K562 (cell line): ENCODE measurements around the gene HLA-DPA1. TPM values are rescaled to one million over a fixed set of nuclear protein-coding genes. Genes with fewer than 3 reads are reported as not detected.
A peak's percentile ranks its signal among the peaks of the same experiment; 100 is the strongest.

Experiments
- ATAC-seq: fragments of 200-7000 bp; cut with Tn5 transposase; 3 replicates; pipeline ENCODE4 v1.9.1; 2020; ENCODE audit warnings: moderate library complexity
- BruUV-seq: library from RNA; stranded (reverse); fragments of 400-500 nt; replicated peaks from 2 replicates; lab custom pipeline; 2021; lab: Mats Ljungman, UMichigan
- CTCF ChIA-PET: fragments of 300-600 bp; formaldehyde crosslinking; extraction: SDS; loops from one replicate; lab custom pipeline; 2021; ENCODE audit warnings: low intra/inter-chr PET ratio; lab: Yijun Ruan, JAX
- POLR2A ChIA-PET: fragments of 300-600, 350-650 bp; sonication (Branson Sonifier 250); formaldehyde crosslinking; extraction: SDS; loops from one replicate; lab custom pipeline; 2021; ENCODE audit warnings: antibody characterized with exemption, inconsistent platforms; lab: Yijun Ruan, JAX
- DNase-seq, 4 experiments: peaks; one replicate each; pipeline versions ENCODE4 v3.0.0 to v3.0.0-alpha.2; 2011 to 2018; ENCODE audit warnings: low spot score in 3 of 4, mixed read lengths in 3 of 4; ENCODE audit errors: extremely low read depth in 1 of 4
- FAIRE-seq: peaks from 2 replicates; lab custom pipeline; 2011; peaks lifted over from hg19 to GRCh38; lab: Jason Lieb, UNC
- H2AFZ ChIP-seq: 2 replicates; pipeline ENCODE4 v1.6.0; 2011; ENCODE audit warnings: low read depth, low read length, control low read depth, inconsistent platforms
- H3K27ac ChIP-seq: fragments of 200-600 bp; 3 replicates; pipeline ENCODE4 v1.8.0; 2011; ENCODE audit warnings: low read depth, mild to moderate bottlenecking, control low read depth, inconsistent platforms, low read length, moderate library complexity, mixed read lengths; ENCODE audit errors: extremely low read depth
- H3K27me3 ChIP-seq, 2 experiments: fragments of 300-600 bp in 1 of 2; 2 replicates in 1 of 2; 3 replicates in 1 of 2; pipeline versions ENCODE4 v1.6.0 to v1.8.0; 2011; ENCODE audit warnings: inconsistent platforms in 2 of 2, low read length in 2 of 2, mild to moderate bottlenecking in 1 of 2, mixed read lengths in 1 of 2, moderate library complexity in 1 of 2; ENCODE audit not compliant: control insufficient read depth in 2 of 2, insufficient read depth in 2 of 2
- H3K36me3 ChIP-seq: fragments of 300-600 bp; 3 replicates; pipeline ENCODE4 v1.8.0; 2011; ENCODE audit warnings: mild to moderate bottlenecking, low read length, inconsistent platforms; ENCODE audit not compliant: control insufficient read depth, insufficient read depth
- H3K4me1 ChIP-seq, 2 experiments: fragments of 200-600 bp in 1 of 2; replicated peaks in 1 of 2; 2 replicates in 1 of 2; 3 replicates in 1 of 2; pipeline versions ENCODE4 v1.5.1 to v1.8.0; 2011; ENCODE audit warnings: inconsistent platforms in 2 of 2, low read length in 2 of 2, mild to moderate bottlenecking in 1 of 2, mixed read lengths in 1 of 2, moderate library complexity in 1 of 2; ENCODE audit not compliant: control insufficient read depth in 2 of 2, insufficient read depth in 2 of 2
- H3K4me2 ChIP-seq: 2 replicates; pipeline ENCODE4 v1.6.1; 2011; ENCODE audit warnings: low read length, control low read depth, inconsistent platforms, mixed read lengths; ENCODE audit not compliant: insufficient read depth
- H3K4me3 ChIP-seq: fragments of 200-600 bp; sonication (generic), shearing (Covaris generic); 2 replicates; pipeline ENCODE4 v1.5.1; 2016; ENCODE audit warnings: control low read depth, inconsistent platforms
- H3K79me2 ChIP-seq: fragments of 200-600 bp; 3 replicates; pipeline ENCODE4 v1.8.0; 2011; ENCODE audit warnings: low read length, inconsistent platforms; ENCODE audit not compliant: control insufficient read depth, insufficient read depth
- H3K9ac ChIP-seq, 2 experiments: 2 replicates each; pipeline versions ENCODE4 v1.6.0 to v1.6.1; 2011; ENCODE audit warnings: low read depth in 2 of 2, low read length in 2 of 2, control low read depth in 1 of 2, inconsistent platforms in 1 of 2, mild to moderate bottlenecking in 1 of 2, mixed read lengths in 1 of 2; ENCODE audit not compliant: insufficient read depth in 1 of 2
- H3K9me1 ChIP-seq: one replicate; pipeline ENCODE4 v1.6.0; 2011; ENCODE audit warnings: inconsistent platforms, mild to moderate bottlenecking, low read length, moderate library complexity; ENCODE audit not compliant: control insufficient read depth, insufficient read depth
- H3K9me3 ChIP-seq: replicated peaks from 2 replicates; pipeline ENCODE4 v1.5.1; 2011; ENCODE audit warnings: low read depth, low read length, inconsistent platforms; ENCODE audit not compliant: control insufficient read depth, insufficient read depth
- H4K20me1 ChIP-seq: replicated peaks from 2 replicates; pipeline ENCODE4 v1.6.1; 2011; ENCODE audit warnings: low read length, inconsistent platforms, mixed read lengths; ENCODE audit not compliant: control insufficient read depth, insufficient read depth
- CCNT2 ChIP-seq: IDR thresholded peaks from 2 replicates; pipeline ENCODE4 v1.6.1; 2011; ENCODE audit warnings: borderline replicate concordance, low read depth, mild to moderate bottlenecking, moderate library complexity, mixed read lengths, low read length; ENCODE audit not compliant: insufficient read length; ENCODE audit errors: extremely low read depth
- CREB1 ChIP-seq, 2 experiments: sonication (generic) in 1 of 2; formaldehyde crosslinking in 1 of 2; IDR thresholded peaks; 2 replicates each; pipeline versions ENCODE4 v1.6.1 to v1.8.0; 2012 to 2022; ENCODE audit warnings: inconsistent platforms in 1 of 2, mild to moderate bottlenecking in 1 of 2, missing genetic modification reagents in 1 of 2, moderate library complexity in 1 of 2
- ESRRA ChIP-seq: fragments of 450-650 bp; IDR thresholded peaks from 2 replicates; pipeline ENCODE4 v1.6.1; 2014; ENCODE audit warnings: low read depth, mild to moderate bottlenecking, moderate library complexity, borderline replicate concordance
- FOXP4 ChIP-seq: sonication (generic); formaldehyde crosslinking; IDR thresholded peaks from 2 replicates; pipeline ENCODE4 v1.8.0; 2022; ENCODE audit warnings: mild to moderate bottlenecking, missing genetic modification reagents, borderline replicate concordance
- GTF2E2 ChIP-seq: fragments of 200-800 bp; sonication (Bioruptor generic); IDR thresholded peaks from 2 replicates; pipeline ENCODE4 v1.6.1; 2016; ENCODE audit warnings: missing genetic modification characterization, missing compliant biosample characterization
- HMGN3 ChIP-seq: IDR thresholded peaks from 2 replicates; pipeline ENCODE4 v1.6.1; 2011; ENCODE audit warnings: borderline replicate concordance, low read depth, mild to moderate bottlenecking, mixed read lengths, low read length; ENCODE audit not compliant: insufficient read length; ENCODE audit errors: extremely low read depth
- MEF2D ChIP-seq: conservative IDR thresholded peaks from 2 replicates; pipeline ENCODE4 v1.6.1; 2016; ENCODE audit warnings: low read depth, missing genetic modification characterization, missing compliant biosample characterization
- NR4A1 ChIP-seq, 2 experiments: fragments of 250-450 bp in 1 of 2; fragments of 450-650 bp in 1 of 2; sonication (Bioruptor Pico) in 1 of 2; IDR thresholded peaks; 2 replicates each; pipeline versions ENCODE4 v1.4.0 to v1.6.1; 2016 to 2020; ENCODE audit warnings: mild to moderate bottlenecking in 2 of 2, missing compliant biosample characterization in 1 of 2, missing genetic modification characterization in 1 of 2, moderate library complexity in 1 of 2
- PML ChIP-seq: IDR thresholded peaks from 2 replicates; pipeline ENCODE4 v1.6.1; 2012; ENCODE audit warnings: low read length, inconsistent platforms
- POLR2H ChIP-seq: IDR thresholded peaks from 2 replicates; pipeline ENCODE4 v1.6.1; 2016; ENCODE audit warnings: missing genetic modification characterization, low read depth, mild to moderate bottlenecking, control low read depth, missing compliant biosample characterization, moderate library complexity
- PTBP1 ChIP-seq: fragments of 200-400 bp; formaldehyde crosslinking; IDR thresholded peaks from 2 replicates; pipeline ENCODE4 v1.6.1; 2017; ENCODE audit warnings: low read depth, low read length
- SFPQ ChIP-seq: fragments of 200-400 bp; formaldehyde crosslinking; IDR thresholded peaks from 2 replicates; pipeline ENCODE4 v1.6.1; 2017; ENCODE audit warnings: mild to moderate bottlenecking, low read depth, low read length, moderate library complexity
- TARDBP ChIP-seq: fragments of 450-650 bp; IDR thresholded peaks from 2 replicates; pipeline ENCODE4 v1.6.1; 2016
- THAP7 ChIP-seq: fragments of 250-450 bp; sonication (Bioruptor Pico); IDR thresholded peaks from 2 replicates; pipeline ENCODE4 v1.5.0; 2021
- ZNF217 ChIP-seq: sonication (generic); formaldehyde crosslinking; IDR thresholded peaks from 2 replicates; pipeline ENCODE4 v1.8.0; 2022; ENCODE audit warnings: mild to moderate bottlenecking, missing genetic modification reagents
- WGBS: fragments of 100-300 bp; shearing (Covaris generic); methylation state at CpG from one replicate; pipeline ENCODE4 v1.1.6; 2016; ENCODE audit warnings: low coverage, mixed read lengths; ENCODE audit not compliant: insufficient coverage; ENCODE audit errors: missing lambda C conversion rate; 5-methylcytosine and 5-hydroxymethylcytosine counted together
- in situ Hi-C: fragments of 300-500 bp; cut with MboI; formaldehyde crosslinking; loops from 4 replicates; pipeline ENCODE4 v1.15.0; 2018; ENCODE audit warnings: inconsistent platforms, mixed read lengths
- intact Hi-C: fragments of 100-400 bp; cut with micrococcal nuclease; formaldehyde crosslinking; loops from 2 replicates; pipeline ENCODE4 v1.14.2; 2022
- polyA plus RNA-seq, 8 experiments: library from polyadenylated mRNA; depleted of rRNA in 4 of 8; stranded (reverse) in 5 of 8; unstranded in 3 of 8; fragments of >200 nt; fragmentation: Nextera tagmentation in 2 of 8; fragmentation: Illumina TruSeq in 1 of 8; extraction: Ambion mirVana in 2 of 8; extraction: Trizol in 1 of 8; gene quantifications; 2 replicates each; pipeline versions ENCODE4 v1.2.1 to v1.2.3, GENCODE V29; 2011 to 2014; ENCODE audit warnings: inconsistent platforms in 1 of 8, missing spikeins in 1 of 8
- total RNA-seq, 7 experiments: library from RNA; depleted of rRNA in 6 of 7; stranded (reverse); fragments of >200 nt in 6 of 7; fragmentation: Illumina TruSeq in 2 of 7; extraction: Trizol in 2 of 7; gene quantifications; 2 replicates each; pipeline versions ENCODE4 v1.2.1 to v1.2.3, GENCODE V29; 2011 to 2021; ENCODE audit warnings: low replicate concordance in 1 of 7

Gene HLA-DPA1
- total and polyA plus RNA-seq, 9 of the 15 experiments (the other 6 are each of a cell fraction or from before 2014, with no cell fraction given), result 0.23 to 0.93 (median 0.55) TPM

GRCh38 chr6:33065312-33065711 lies 8.1 kb downstream of the HLA-DPA1 start (continued):
- TF ChIP-seq CREB1 (IDR thresholded peaks at IDR 0.05) (no peak), CREB1 (CRISPR knock-in tag; IDR thresholded peaks at IDR 0.05) (no peak), ESRRA (no peak)

GRCh38 chr6:33064723-33065122 lies 8.7 kb downstream of the HLA-DPA1 start:
- FAIRE-seq, result peak; percentile 49
- H3K4me3 ChIP-seq, result no peak overlapping the region
- no peaks in the 10 kb centered on the region for H3K4me1 ChIP-seq
- intact Hi-C loops (no loop called here), in situ Hi-C loops (no loop called here)
- no peak overlapping the region for H3K4me2 ChIP-seq
- H3K9ac ChIP-seq, result no peak overlapping the region
- DNase-seq, result no peak
- H3K9me3 ChIP-seq, result no peaks in the 10 kb centered on the region; the same call in 1 of the 2 replicates
- no peak for ATAC-seq
- ChIA-PET CTCF (no interaction called here), POLR2A (interaction anchor here (0.6 to 1.3 kb wide), 4 partner anchors 10 to 202 kb away, joined by 3 to 4 read pairs (median 3); partner anchors contain the start of gene HLA-DPB1)
- H4K20me1 ChIP-seq, result no peaks in the 10 kb centered on the region
- no peaks in the 10 kb centered on the region for H3K9me1 ChIP-seq
- no peak overlapping the region for H3K27ac ChIP-seq
- BruUV-seq, result no TSS peak
- peaks cover 5 to 13% of the 10 kb centered on the region in 2 experiments; a peak in 4 of 5 replicates for H3K27me3 ChIP-seq
- no peaks in the 10 kb centered on the region for H3K36me3 ChIP-seq
- H3K79me2 ChIP-seq, result no peaks in the 10 kb centered on the region
- H2AFZ ChIP-seq, result no peak overlapping the region
- 0% methylated on average over 4 of the region's 4 CpGs for WGBS
- TF ChIP-seq PML (no peak), NR4A1 (CRISPR knock-in tag; IDR thresholded peaks at IDR 0.05) (no peak), NR4A1 (tag; IDR thresholded peaks at IDR 0.05) (no peak), MEF2D (tag) (no peak), CCNT2 (no peak), ZNF217 (CRISPR knock-in tag) (no peak), POLR2H (no peak), PTBP1 (no peak), SFPQ (no peak), HMGN3 (no peak), THAP7 (CRISPR knock-in tag) (no peak), GTF2E2 (tag) (no peak), FOXP4 (CRISPR knock-in tag) (no peak), TARDBP (no peak)
